Fibroblast of peridontal ligament (primary cell): Measurements from ENCODE around the gene MRI1.
"Not testable (repeated sequence)": the region's sequence is repeated elsewhere in the genome, so short reads cannot be mapped to it uniquely, and the experiment has no call there.

Experiments used
- DNase-seq: peaks from one replicate; pipeline ENCODE4 v3.0.0-alpha.2; 2010; ENCODE audit errors: extremely low read depth

Gene MRI1

GRCh38 chr19:13764101-13764807 lies at the start of gene MRI1:
MRI1 (plus strand) TSS chr19:13764522; CDS start chr19:13764589, 67 bp downstream.
- peak; percentile 53 for DNase-seq

GRCh38 chr19:13717194-13717643 lies 47.1 kb upstream of the MRI1 start:
- no peak for DNase-seq

GRCh38 chr19:13718733-13719132 lies 45.6 kb upstream of the MRI1 start:
- peak; percentile 93 for DNase-seq

- no peak for DNase-seq
These were observed 42.2 kb upstream of the MRI1 start for GRCh38 chr19:13722146-13722545.

- DNase-seq = peak; percentile 24
These were observed 41.1 kb upstream of the MRI1 start for GRCh38 chr19:13723206-13723605.

GRCh38 chr19:13726323-13726722 lies 38.0 kb upstream of the MRI1 start:
- DNase-seq = no peak

- DNase-seq = peak; percentile 90
These were observed 36.5 kb upstream of the MRI1 start for GRCh38 chr19:13727798-13728197.

- peak; percentile 80 for DNase-seq
These were observed 34.5 kb upstream of the MRI1 start for GRCh38 chr19:13729859-13730258.

GRCh38 chr19:13731147-13731964 lies 33.0 kb upstream of the MRI1 start:
- DNase-seq = peak; percentile 98

GRCh38 chr19:13732337-13732736 lies 32.0 kb upstream of the MRI1 start:
- DNase-seq = no peak

- no peak for DNase-seq
These were observed 29.6 kb upstream of the MRI1 start for GRCh38 chr19:13734751-13735150.

- no peak for DNase-seq
These were observed 26.2 kb upstream of the MRI1 start for GRCh38 chr19:13738073-13738472.

- no peak for DNase-seq
These were observed 22.4 kb upstream of the MRI1 start for GRCh38 chr19:13741893-13742292.

GRCh38 chr19:13742756-13743155 lies 21.6 kb upstream of the MRI1 start:
- no peak for DNase-seq

- no peak for DNase-seq
These were observed 20.1 kb upstream of the MRI1 start for GRCh38 chr19:13744174-13744573.

GRCh38 chr19:13747098-13747453 lies 17.2 kb upstream of the MRI1 start:
- DNase-seq = no peak

GRCh38 chr19:13748169-13748828 lies 16.0 kb upstream of the MRI1 start:
- DNase-seq = peak; percentile 55

- no peak for DNase-seq
These were observed 12.9 kb upstream of the MRI1 start for GRCh38 chr19:13751436-13751835.

GRCh38 chr19:13753622-13754021 lies 10.7 kb upstream of the MRI1 start:
- DNase-seq = not testable (repeated sequence)

GRCh38 chr19:13756210-13756609 lies 8.1 kb upstream of the MRI1 start:
- no peak for DNase-seq

GRCh38 chr19:13757805-13758772 lies 6.2 kb upstream of the MRI1 start:
- no peak for DNase-seq
